ENCODE results near the gene PSG5.
"Not testable (repeated sequence)": the region's sequence is repeated elsewhere in the genome, so short reads cannot be mapped to it uniquely, and the experiment has no call there.

GRCh38 chr19:43207174-43207573 is 20.8 kb upstream of the PSG5 start:
- not testable (repeated sequence) for TF ChIP-seq CTCF, MYC (IDR thresholded peaks at IDR 0.05; ENCODE audit: low read depth, low read length)

Measured in NB4 (cell line).